Measurements from ENCODE around the gene GRID2. TPM values are rescaled to one million over a fixed set of nuclear protein-coding genes. Genes with fewer than 3 reads are reported as not detected.

The GRID2 gene
- total and polyA plus RNA-seq, 11 donors: 0.29 to 0.38 (median 0.33) TPM; not detected in 8

- Histone ChIP-seq H3K4me3 (no peak overlapping the region), H3K36me3 (no peaks in the 10 kb centered on the region), H3K27ac (no peak overlapping the region), H3K4me1 (no peaks in the 10 kb centered on the region), H3K9me3 (no peaks in the 10 kb centered on the region), H3K27me3 (no peaks in the 10 kb centered on the region)
- intact Hi-C loops (cut with DNase I): no loop called here
- TF ChIP-seq POLR2A (IDR thresholded peaks at IDR 0.05): no peak
- no peak for TF ChIP-seq CTCF (IDR thresholded peaks at IDR 0.05)
- 68 to 70% (median 68%) methylated on average over 7 of the region's 7 CpGs for WGBS, 4 donors
- no peak for ATAC-seq
- no peak for DNase-seq
Measured at GRCh38 chr4:92455329-92455839, 151.6 kb downstream of the GRID2 start.

- H3K4me1 ChIP-seq: no peaks in the 10 kb centered on the region
- intact Hi-C loops (cut with DNase I): no loop called here
- H3K9me3 ChIP-seq: no peaks in the 10 kb centered on the region
- 64 to 76% (median 74%) methylated on average over 2 of the region's 2 CpGs for WGBS, 4 donors
- no peaks in the 10 kb centered on the region for H3K36me3 ChIP-seq
- no peaks in the 10 kb centered on the region for H3K27me3 ChIP-seq
- no peak overlapping the region for H3K27ac ChIP-seq
- H3K4me3 ChIP-seq: no peak overlapping the region
- TF ChIP-seq POLR2A (IDR thresholded peaks at IDR 0.05): no peak
- no peak for TF ChIP-seq CTCF (IDR thresholded peaks at IDR 0.05)
- no peak for DNase-seq
- no peak for ATAC-seq
Measured at GRCh38 chr4:92455951-92456350, 152.2 kb downstream of the GRID2 start.

GRCh38 chr4:92461732-92462131 lies 158.0 kb downstream of the GRID2 start:
- no peak overlapping the region for H3K27ac ChIP-seq
- H3K27me3 ChIP-seq: no peaks in the 10 kb centered on the region
- 70 to 78% (median 72%) methylated on average over 1 of the region's 1 CpG for WGBS, 4 donors
- no peaks in the 10 kb centered on the region for H3K4me1 ChIP-seq
- no peaks in the 10 kb centered on the region for H3K36me3 ChIP-seq
- ATAC-seq: no peak
- no peaks in the 10 kb centered on the region for H3K9me3 ChIP-seq
- intact Hi-C loops (cut with DNase I): no loop called here
- TF ChIP-seq CTCF (IDR thresholded peaks at IDR 0.05) (no peak), POLR2A (IDR thresholded peaks at IDR 0.05) (no peak)
- no peak for DNase-seq
- H3K4me3 ChIP-seq: no peak overlapping the region

- no peak overlapping the region for H3K4me3 ChIP-seq
- no peak for TF ChIP-seq CTCF (IDR thresholded peaks at IDR 0.05)
- no peak for TF ChIP-seq POLR2A (IDR thresholded peaks at IDR 0.05)
- no peaks in the 10 kb centered on the region for H3K36me3 ChIP-seq
- WGBS, 4 donors: 59 to 76% (median 68%) methylated on average over 1 of the region's 1 CpG
- ATAC-seq: no peak
- DNase-seq: no peak
- no peak overlapping the region for H3K27ac ChIP-seq
- H3K4me1 ChIP-seq: no peaks in the 10 kb centered on the region
- intact Hi-C loops (cut with DNase I): no loop called here
- no peaks in the 10 kb centered on the region for H3K27me3 ChIP-seq
- no peaks in the 10 kb centered on the region for H3K9me3 ChIP-seq
Measured at GRCh38 chr4:92477298-92477697, 173.5 kb downstream of the GRID2 start.
